Gastrocnemius medialis (tissue), 4 donors: ENCODE measurements around the gene ADAMTSL5.

Source experiments
- POLR2A ChIP-seq, 2 donors: fragments of 450-650 bp; IDR thresholded peaks; one replicate each; pipeline ENCODE4 v1.6.1; 2017; ENCODE audit warnings: antibody characterized with exemption in 2 of 2, mild to moderate bottlenecking in 2 of 2, moderate library complexity in 2 of 2
- TF ChIP-seq, protein P1 (sequence below), 5 experiments: fragments of 450-650 bp in 3 of 5; fragments of 200-600 bp in 2 of 5; sonication (generic) in 2 of 5; IDR thresholded peaks in 4 of 5; conservative IDR thresholded peaks in 1 of 5; 1 replicate in 4 of 5; 2 replicates in 1 of 5; pipeline ENCODE4 v1.5.1; 2016 to 2019; ENCODE audit warnings: antibody characterized with exemption in 5 of 5, mild to moderate bottlenecking in 3 of 5, moderate library complexity in 3 of 5

DNA sequence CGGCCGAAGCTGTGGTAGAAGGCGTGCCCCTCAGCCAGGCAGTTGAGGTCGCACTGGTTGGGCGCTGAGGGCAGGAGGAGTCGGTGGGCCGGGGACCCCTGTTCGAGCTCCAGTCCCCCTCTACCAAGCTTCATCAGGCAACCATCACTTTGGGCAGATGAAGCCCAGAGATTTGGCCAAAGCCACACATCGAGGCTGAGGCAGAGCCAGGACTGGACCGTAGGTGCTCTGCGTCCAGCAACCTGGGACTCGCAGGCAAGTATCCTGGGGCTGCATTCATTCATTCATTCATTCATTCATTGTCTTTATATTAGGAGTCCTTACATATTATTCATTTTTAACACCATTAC, 4.3 kb downstream of the ADAMTSL5 start:
- TF ChIP-seq, protein P1, sequence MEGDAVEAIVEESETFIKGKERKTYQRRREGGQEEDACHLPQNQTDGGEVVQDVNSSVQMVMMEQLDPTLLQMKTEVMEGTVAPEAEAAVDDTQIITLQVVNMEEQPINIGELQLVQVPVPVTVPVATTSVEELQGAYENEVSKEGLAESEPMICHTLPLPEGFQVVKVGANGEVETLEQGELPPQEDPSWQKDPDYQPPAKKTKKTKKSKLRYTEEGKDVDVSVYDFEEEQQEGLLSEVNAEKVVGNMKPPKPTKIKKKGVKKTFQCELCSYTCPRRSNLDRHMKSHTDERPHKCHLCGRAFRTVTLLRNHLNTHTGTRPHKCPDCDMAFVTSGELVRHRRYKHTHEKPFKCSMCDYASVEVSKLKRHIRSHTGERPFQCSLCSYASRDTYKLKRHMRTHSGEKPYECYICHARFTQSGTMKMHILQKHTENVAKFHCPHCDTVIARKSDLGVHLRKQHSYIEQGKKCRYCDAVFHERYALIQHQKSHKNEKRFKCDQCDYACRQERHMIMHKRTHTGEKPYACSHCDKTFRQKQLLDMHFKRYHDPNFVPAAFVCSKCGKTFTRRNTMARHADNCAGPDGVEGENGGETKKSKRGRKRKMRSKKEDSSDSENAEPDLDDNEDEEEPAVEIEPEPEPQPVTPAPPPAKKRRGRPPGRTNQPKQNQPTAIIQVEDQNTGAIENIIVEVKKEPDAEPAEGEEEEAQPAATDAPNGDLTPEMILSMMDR (IDR thresholded peaks at IDR 0.05 in 4 of 5, conservative IDR thresholded peaks at IDR 0.05 in 1 of 5): no peak
- TF ChIP-seq POLR2A (IDR thresholded peaks at IDR 0.05): no peak
